ENCODE measurements around the gene C1QTNF6. TPM values are rescaled to one million over a fixed set of nuclear protein-coding genes. Genes with fewer than 3 reads are reported as not detected.

C1QTNF6 gene
- total and polyA plus RNA-seq, 2 of the 8 experiments (the other 6 are each of a cell fraction or from before 2014, with no cell fraction given) = 3.1 to 6.5 TPM

DNA sequence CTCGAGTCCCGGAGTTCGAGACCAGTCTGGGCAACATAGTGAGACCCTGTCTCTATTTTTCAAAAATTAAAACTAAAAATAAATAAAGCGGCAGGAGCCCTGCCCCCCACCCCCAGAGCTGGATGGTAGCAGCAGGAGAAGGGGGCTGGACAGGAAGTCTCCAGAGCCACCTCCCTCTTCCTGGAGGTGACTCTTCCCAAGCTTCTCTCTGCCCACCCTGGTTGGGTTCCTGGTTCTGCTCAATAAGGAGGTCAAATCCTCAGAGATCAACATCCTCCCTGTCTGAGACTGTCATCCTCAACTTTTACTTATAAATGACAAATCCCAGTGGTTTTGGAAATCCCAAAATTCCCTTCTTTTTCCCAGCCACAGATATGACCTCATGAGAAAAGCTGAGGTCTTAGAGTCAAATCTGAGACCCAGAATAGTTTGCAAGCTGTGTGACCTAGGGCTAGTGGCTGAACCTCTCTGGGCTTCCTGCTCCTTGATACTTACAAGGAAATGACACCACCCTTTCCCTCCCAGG lies 987 bp downstream of the C1QTNF6 start:
- H2BK12ac ChIP-seq (ENCODE audit: low read depth, low read length) = no peak overlapping the region
- H3K27ac ChIP-seq (ENCODE audit: low read depth, low read length) = no peak overlapping the region
- H3K18ac ChIP-seq (ENCODE audit: extremely low read depth, low read length) = no peak overlapping the region
- no peak overlapping the region for H2AFZ ChIP-seq (ENCODE audit: low read length)
- no peak overlapping the region for H3K56ac ChIP-seq (replicated peaks; ENCODE audit: insufficient read length, low read depth, low read length)
- peak overlapping the region; percentile 36 for H2BK120ac ChIP-seq (replicated peaks; ENCODE audit: low read depth, low read length)
- H2BK5ac ChIP-seq (ENCODE audit: low read depth, low read length) = peak overlapping the region; percentile 96; the same call in 1 of the 2 replicates
- no peak overlapping the region for H2BK20ac ChIP-seq (ENCODE audit: low read length)
- H3K27me3 ChIP-seq (replicated peaks in 1 of 4; ENCODE audit: control insufficient read depth in 3 of 4, extremely low read depth in 1 of 4, insufficient read depth in 3 of 4, low read length in 3 of 4) = no peaks in the 10 kb centered on the region
- no peak overlapping the region for H3K23ac ChIP-seq (ENCODE audit: insufficient read length)
- CTCF ChIA-PET (ENCODE audit: partially characterized antibody) = interaction anchor here (1.0 to 5.8 kb wide), 4 partner anchors 10 to 61 kb away, joined by 3 to 29 read pairs (median 5); no protein-coding TSS in a partner anchor
- no peaks in the 10 kb centered on the region for H3K79me1 ChIP-seq (ENCODE audit: low read depth, low read length)
- POLR2A ChIA-PET (ENCODE audit: partially characterized antibody) = interaction anchor here (1.1 to 2.0 kb wide), 5 partner anchors 9 to 24 kb away, joined by 3 to 14 read pairs (median 4); no protein-coding TSS in a partner anchor
- peaks cover 7 to 23% (median 15%) of the 10 kb centered on the region in 4 experiments for H3K4me1 ChIP-seq (replicated peaks in 1 of 4; ENCODE audit: control insufficient read depth in 3 of 4, insufficient read depth in 4 of 4, low read length in 3 of 4)
- H3K4me3 ChIP-seq (ENCODE audit: extremely low read depth in 1 of 4, insufficient read depth in 2 of 4, low read depth in 3 of 4, low read length in 4 of 4) = peak overlapping the region in 2 of 4 experiments; percentile 35 to 53; a peak in 3 of 8 replicates
- H4K20me1 ChIP-seq (replicated peaks in 1 of 2; ENCODE audit: control insufficient read depth in 1 of 2, insufficient read depth in 2 of 2, low read length in 2 of 2) = no peaks in the 10 kb centered on the region
- no peak overlapping the region for H3K9ac ChIP-seq (replicated peaks in 1 of 4; ENCODE audit: extremely low read depth in 1 of 4, low read depth in 3 of 4, low read length in 3 of 4)
- H3K23me2 ChIP-seq (ENCODE audit: low read depth, low read length) = peaks cover 3% of the 10 kb centered on the region; the same call in 1 of the 2 replicates
- no peak overlapping the region for H2AK5ac ChIP-seq (ENCODE audit: low read depth, low read length)
- 96% methylated on average over 4 of the region's 4 CpGs; no CpG with 5 or more reads in 1 of the 2 experiments for WGBS, 2 experiments (ENCODE audit: extremely low coverage in 1 of 2, insufficient coverage in 1 of 2, insufficient read length in 1 of 2, insufficient replicate concordance in 2 of 2, low coverage in 1 of 2, low lambda C conversion rate in 2 of 2, missing lambda C conversion rate in 1 of 2)
- H3K9me3 ChIP-seq (ENCODE audit: insufficient read depth in 2 of 2, low read depth in 1 of 2, low read length in 1 of 2) = no peaks in the 10 kb centered on the region
- no peak for FAIRE-seq
- peaks cover 0 to 8% (median 0%) of the 10 kb centered on the region in 4 experiments; a peak in 2 of 8 replicates for H3K36me3 ChIP-seq (ENCODE audit: control insufficient read depth in 2 of 4, insufficient read depth in 4 of 4, low read length in 3 of 4)
- H3K14ac ChIP-seq (ENCODE audit: insufficient read length) = no peak overlapping the region
- H4K5ac ChIP-seq (ENCODE audit: insufficient read length, low read depth, low read length) = no peak overlapping the region
- H3K4me2 ChIP-seq (ENCODE audit: insufficient read depth in 1 of 2, low read depth in 2 of 2, low read length in 2 of 2) = peak overlapping the region; percentile 65 to 73
- H4K91ac ChIP-seq (replicated peaks; ENCODE audit: insufficient read length, low read length) = no peak overlapping the region
- no peak overlapping the region for H4K8ac ChIP-seq (ENCODE audit: extremely low read depth, insufficient read depth, low read length)
- H2BK15ac ChIP-seq (ENCODE audit: low read length) = no peak overlapping the region
- no peak for DNase-seq (ENCODE audit: low read depth in 1 of 2, low spot score in 2 of 2)
- peak overlapping the region; percentile 75 for H3K4ac ChIP-seq (replicated peaks; ENCODE audit: insufficient read length, low read depth, low read length)
- H3K79me2 ChIP-seq (ENCODE audit: control insufficient read depth in 1 of 2, insufficient read depth in 2 of 2, low read length in 2 of 2) = no peaks in the 10 kb centered on the region
- TF ChIP-seq EGR1 (IDR thresholded peaks at IDR 0.05; ENCODE audit: borderline replicate concordance, low read depth, low read length) = no peak
- no peak for TF ChIP-seq RNF2 (IDR thresholded peaks at IDR 0.05; ENCODE audit: borderline replicate concordance, low read depth, low read length, missing control alignments, poor library complexity, severe bottlenecking)
- TF ChIP-seq HDAC2 (IDR thresholded peaks at IDR 0.05; ENCODE audit: borderline replicate concordance in 1 of 2, low read depth in 2 of 2, low read length in 2 of 2) = peak in 1 of 2 experiments; percentile 70; a peak in 1 of 4 replicates
- TF ChIP-seq SIRT6 (IDR thresholded peaks at IDR 0.05; ENCODE audit: low read length) = no peak
- no peak for TF ChIP-seq BACH1 (IDR thresholded peaks at IDR 0.05; ENCODE audit: low read length)
- TF ChIP-seq POU5F1 (IDR thresholded peaks at IDR 0.05; ENCODE audit: low read depth, low read length) = no peak
- no peak for TF ChIP-seq NANOG (IDR thresholded peaks at IDR 0.05; ENCODE audit: insufficient read depth, low read depth, low read length, poor library complexity, severe bottlenecking)
- TF ChIP-seq, protein P1, sequence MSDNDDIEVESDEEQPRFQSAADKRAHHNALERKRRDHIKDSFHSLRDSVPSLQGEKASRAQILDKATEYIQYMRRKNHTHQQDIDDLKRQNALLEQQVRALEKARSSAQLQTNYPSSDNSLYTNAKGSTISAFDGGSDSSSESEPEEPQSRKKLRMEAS (IDR thresholded peaks at IDR 0.05) = no peak
- no peak for TF ChIP-seq RAD21 (IDR thresholded peaks at IDR 0.05 in 1 of 2, conservative IDR thresholded peaks at IDR 0.05 in 1 of 2; ENCODE audit: low read depth in 2 of 2, low read length in 2 of 2)
- TF ChIP-seq JUND (IDR thresholded peaks at IDR 0.05; ENCODE audit: low read length) = no peak
- TF ChIP-seq ZNF274 (IDR thresholded peaks at IDR 0.05; ENCODE audit: borderline replicate concordance, extremely low read depth, low read length) = no peak

Measured in H1 (cell line).